Measurements from ENCODE around the gene ALDH1A1.

Gene ALDH1A1

GRCh38 chr9:72936266-72936665 is 16.6 kb downstream of the ALDH1A1 start:
- Mint-ChIP-seq H3K4me3 (no peak overlapping the region), H3K36me3 (ENCODE audit: low read depth) (no peaks in the 10 kb centered on the region), H3K27ac (no peak overlapping the region), H3K9me3 (no peaks in the 10 kb centered on the region), H3K27me3 (ENCODE audit: low read depth, poor library complexity) (no peaks in the 10 kb centered on the region), H3K4me1 (peaks cover 9% of the 10 kb centered on the region)
- no peak for DNase-seq
- TF ChIP-seq CTCF (IDR thresholded peaks at IDR 0.05), result no peak

GRCh38 chr9:72935595-72935994 is 17.3 kb downstream of the ALDH1A1 start:
- H3K27ac Mint-ChIP-seq, result no peak overlapping the region
- H3K4me1 Mint-ChIP-seq, result peaks cover 9% of the 10 kb centered on the region
- H3K27me3 Mint-ChIP-seq (ENCODE audit: low read depth, poor library complexity), result no peaks in the 10 kb centered on the region
- H3K36me3 Mint-ChIP-seq (ENCODE audit: low read depth), result no peaks in the 10 kb centered on the region
- TF ChIP-seq CTCF (IDR thresholded peaks at IDR 0.05), result no peak
- no peak for DNase-seq
- H3K4me3 Mint-ChIP-seq, result no peak overlapping the region
- no peaks in the 10 kb centered on the region for H3K9me3 Mint-ChIP-seq

- H3K4me3 Mint-ChIP-seq, result no peak overlapping the region
- TF ChIP-seq CTCF (IDR thresholded peaks at IDR 0.05), result no peak
- H3K4me1 Mint-ChIP-seq, result peaks cover 9% of the 10 kb centered on the region
- H3K27ac Mint-ChIP-seq, result no peak overlapping the region
- DNase-seq, result no peak
- H3K9me3 Mint-ChIP-seq, result no peaks in the 10 kb centered on the region
- H3K36me3 Mint-ChIP-seq (ENCODE audit: low read depth), result no peaks in the 10 kb centered on the region
- H3K27me3 Mint-ChIP-seq (ENCODE audit: low read depth, poor library complexity), result no peaks in the 10 kb centered on the region
Observed at GRCh38 chr9:72933730-72934665, 18.9 kb downstream of the ALDH1A1 start.

- H3K4me1 Mint-ChIP-seq, result peaks cover 9% of the 10 kb centered on the region
- H3K27me3 Mint-ChIP-seq (ENCODE audit: low read depth, poor library complexity), result no peaks in the 10 kb centered on the region
- DNase-seq, result no peak
- H3K9me3 Mint-ChIP-seq, result no peaks in the 10 kb centered on the region
- H3K36me3 Mint-ChIP-seq (ENCODE audit: low read depth), result no peaks in the 10 kb centered on the region
- H3K27ac Mint-ChIP-seq, result no peak overlapping the region
- no peak overlapping the region for H3K4me3 Mint-ChIP-seq
- no peak for TF ChIP-seq CTCF (IDR thresholded peaks at IDR 0.05)
Observed at GRCh38 chr9:72932619-72933018, 20.2 kb downstream of the ALDH1A1 start.

GRCh38 chr9:72931897-72932296 is 21.0 kb downstream of the ALDH1A1 start:
- Mint-ChIP-seq H3K4me3 (no peak overlapping the region), H3K4me1 (peaks cover 9% of the 10 kb centered on the region), H3K36me3 (ENCODE audit: low read depth) (no peaks in the 10 kb centered on the region), H3K27me3 (ENCODE audit: low read depth, poor library complexity) (no peaks in the 10 kb centered on the region), H3K9me3 (no peaks in the 10 kb centered on the region), H3K27ac (no peak overlapping the region)
- DNase-seq, result no peak
- no peak for TF ChIP-seq CTCF (IDR thresholded peaks at IDR 0.05)

- DNase-seq, result no peak
- Mint-ChIP-seq H3K4me3 (no peak overlapping the region), H3K27me3 (ENCODE audit: low read depth, poor library complexity) (no peaks in the 10 kb centered on the region), H3K36me3 (ENCODE audit: low read depth) (no peaks in the 10 kb centered on the region), H3K9me3 (no peaks in the 10 kb centered on the region), H3K27ac (no peak overlapping the region), H3K4me1 (peaks cover 5% of the 10 kb centered on the region)
- TF ChIP-seq CTCF (IDR thresholded peaks at IDR 0.05), result no peak
Observed at GRCh38 chr9:72931437-72931836, 21.4 kb downstream of the ALDH1A1 start.
